HCT116 (cell line): ENCODE results near the gene ONECUT3. TPM values are rescaled to one million over a fixed set of nuclear protein-coding genes. Genes with fewer than 3 reads are reported as not detected.

Experiments used
- ATAC-seq: fragments of 200-7000 bp; cut with Tn5 transposase; 2 replicates; pipeline ENCODE4 v1.9.1; 2020; ENCODE audit warnings: mild to moderate bottlenecking, moderate library complexity
- BruUV-seq: library from RNA; stranded (reverse); fragments of 400-500 nt; replicated peaks from 2 replicates; lab custom pipeline; 2021; lab: Mats Ljungman, UMichigan
- CTCF ChIA-PET: fragments of 300-600 bp; sonication (Branson Sonifier 250); formaldehyde crosslinking; loops from one replicate; lab custom pipeline; 2021; ENCODE audit warnings: antibody characterized with exemption; lab: Charles Lee
- POLR2A ChIA-PET: fragments of 300-600, 350-600 bp; sonication (Branson Sonifier 250); formaldehyde crosslinking; loops from one replicate; lab custom pipeline; 2021; ENCODE audit warnings: antibody characterized with exemption; lab: Charles Lee
- RAD21 ChIA-PET, 2 experiments: fragments of 300-600 bp; sonication (Branson Sonifier 250); formaldehyde crosslinking; loops; one replicate each; lab custom pipeline; 2023; ENCODE audit warnings: low total read pairs in 2 of 2; ENCODE audit not compliant: uncharacterized antibody in 2 of 2, unreplicated experiment in 2 of 2, low non-redundant PET in 1 of 2; lab: Charles Lee
- DNase-seq: peaks from one replicate; pipeline ENCODE4 v3.0.0-alpha.2; 2010; ENCODE audit warnings: low read depth, low spot score
- H2AFZ ChIP-seq: fragments of 200-600 bp; shearing (Covaris generic), sonication (generic); 2 replicates; pipeline ENCODE4 v1.6.1; 2017; ENCODE audit warnings: low read depth, mixed run types, mixed read lengths, antibody characterized with exemption, low read length; ENCODE audit not compliant: poor library complexity, severe bottlenecking
- H3K27ac ChIP-seq: 2 replicates; pipeline ENCODE4 v1.5.1; 2012; ENCODE audit warnings: low read depth, low read length
- H3K27me3 ChIP-seq: fragments of 200-600 bp; sonication (generic); 2 replicates; pipeline ENCODE4 v1.6.1; 2016; ENCODE audit warnings: mixed run types, low read length, mixed read lengths; ENCODE audit not compliant: insufficient read depth
- H3K36me3 ChIP-seq, 2 experiments: fragments of 200-500 bp in 1 of 2; fragments of 200-600 bp in 1 of 2; sonication (Bioruptor generic) in 1 of 2; sonication (generic) in 1 of 2; 2 replicates each; pipeline versions ENCODE4 v1.5.1 to v1.6.1; 2014 to 2016; ENCODE audit warnings: low read length in 2 of 2, inconsistent platforms in 1 of 2, mixed read lengths in 1 of 2, mixed run types in 1 of 2; ENCODE audit not compliant: insufficient read depth in 2 of 2, control insufficient read depth in 1 of 2
- H3K4me1 ChIP-seq, 2 experiments: fragments of 200-600 bp in 1 of 2; sonication (generic) in 1 of 2; 2 replicates each; pipeline versions ENCODE4 v1.5.1 to v1.6.1; 2012 to 2017; ENCODE audit warnings: low read length in 2 of 2, inconsistent platforms in 1 of 2, mild to moderate bottlenecking in 1 of 2, mixed read lengths in 1 of 2, mixed run types in 1 of 2, moderate library complexity in 1 of 2; ENCODE audit not compliant: insufficient read depth in 2 of 2, control insufficient read depth in 1 of 2
- H3K4me2 ChIP-seq: fragments of 200-600 bp; sonication (generic); 2 replicates; pipeline ENCODE4 v1.6.1; 2017; ENCODE audit warnings: mixed run types, low read length, mixed read lengths
- H3K4me3 ChIP-seq, 2 experiments: fragments of 200-600 bp in 1 of 2; sonication (generic) in 1 of 2; replicated peaks in 1 of 2; 2 replicates each; pipeline ENCODE4 v1.5.1; 2011 to 2016; ENCODE audit warnings: low read length in 2 of 2, control low read depth in 1 of 2, low read depth in 1 of 2, mild to moderate bottlenecking in 1 of 2, mixed read lengths in 1 of 2, mixed run types in 1 of 2
- H3K79me2 ChIP-seq: fragments of 200-600 bp; sonication (generic); 2 replicates; pipeline ENCODE4 v1.6.1; 2017; ENCODE audit warnings: mild to moderate bottlenecking, mixed run types, low read length, moderate library complexity, mixed read lengths; ENCODE audit not compliant: insufficient read depth
- H3K9ac ChIP-seq: fragments of 200-600 bp; sonication (generic); 2 replicates; pipeline ENCODE4 v1.6.1; 2016; ENCODE audit warnings: low read length, mixed read lengths
- H3K9me2 ChIP-seq: fragments of 200-600 bp; sonication (generic), shearing (Covaris generic); 2 replicates; pipeline ENCODE4 v1.6.1; 2017; ENCODE audit warnings: mixed run types, mild to moderate bottlenecking, moderate library complexity; ENCODE audit not compliant: insufficient read depth
- H3K9me3 ChIP-seq, 2 experiments: fragments of 200-500 bp in 1 of 2; fragments of 200-600 bp in 1 of 2; sonication (Bioruptor generic) in 1 of 2; sonication (generic) in 1 of 2; 2 replicates each; pipeline ENCODE4 v1.6.1; 2014 to 2017; ENCODE audit warnings: low read length in 2 of 2, mixed read lengths in 2 of 2, inconsistent platforms in 1 of 2, low read depth in 1 of 2, mild to moderate bottlenecking in 1 of 2, mixed run types in 1 of 2, moderate library complexity in 1 of 2; ENCODE audit not compliant: control insufficient read depth in 1 of 2, insufficient read depth in 1 of 2
- H4K20me1 ChIP-seq: fragments of 200-600 bp; sonication (generic), shearing (Covaris generic); 2 replicates; pipeline ENCODE4 v1.6.1; 2017; ENCODE audit warnings: mixed run types, mild to moderate bottlenecking, moderate library complexity; ENCODE audit not compliant: insufficient read depth
- ELF1 ChIP-seq: IDR thresholded peaks from 2 replicates; pipeline ENCODE4 v1.6.1; 2012; ENCODE audit warnings: low read depth, borderline replicate concordance
- POLR2A ChIP-seq: IDR thresholded peaks from 2 replicates; pipeline ENCODE4 v1.7.0; 2011; ENCODE audit warnings: borderline replicate concordance; ENCODE audit not compliant: insufficient read depth, insufficient read length; ENCODE audit errors: extremely low read depth
- POLR2AphosphoS5 ChIP-seq: IDR thresholded peaks from 2 replicates; pipeline ENCODE4 v1.6.1; 2011; ENCODE audit warnings: mild to moderate bottlenecking, low read depth, low read length, moderate library complexity
- SRF ChIP-seq: IDR thresholded peaks from 2 replicates; pipeline ENCODE4 v1.6.1; 2012; ENCODE audit warnings: low read depth
- TCF7L2 ChIP-seq: IDR thresholded peaks from 2 replicates; pipeline ENCODE4 v1.7.0; 2011; ENCODE audit warnings: borderline replicate concordance, inconsistent platforms; ENCODE audit not compliant: insufficient read depth, insufficient read length; ENCODE audit errors: extremely low read depth
- intact Hi-C: fragments of 100-400 bp; cut with micrococcal nuclease; formaldehyde crosslinking; loops from 2 replicates; pipeline ENCODE4 v1.10.0; 2022
- total RNA-seq: library from RNA; stranded (reverse); gene quantifications from one replicate; pipeline ENCODE4 v1.2.1, GENCODE V29; 2021; ENCODE audit not compliant: unreplicated experiment
- TF ChIP-seq, protein P1 (sequence below): IDR thresholded peaks from 2 replicates; pipeline ENCODE4 v1.6.1; 2012

ONECUT3 gene
- total RNA-seq, 1 experiment from 2014 or later = 22.1 TPM

DNA sequence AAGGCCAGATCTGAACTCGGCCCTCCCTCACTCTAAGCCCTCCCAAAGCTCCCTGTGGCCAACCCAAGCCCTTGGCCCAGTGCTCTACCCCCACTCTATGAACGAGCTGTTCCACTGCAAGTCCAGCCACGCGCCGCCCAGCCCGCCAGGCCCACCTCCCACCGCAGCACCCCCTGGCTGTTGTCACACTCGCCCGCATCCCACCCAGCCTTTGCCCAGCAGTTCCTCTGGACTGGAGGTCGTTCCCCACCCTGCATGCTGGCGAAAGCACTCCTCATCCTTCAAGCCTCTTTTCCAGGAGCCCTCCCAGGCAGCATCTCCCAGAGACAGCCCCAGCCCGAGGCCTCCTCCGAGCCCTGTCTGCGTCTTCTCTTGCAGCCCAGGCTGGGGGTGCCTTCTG lies 33.1 kb upstream of the ONECUT3 start:
- no peak overlapping the region for H3K4me2 ChIP-seq
- TF ChIP-seq TCF7L2 (no peak), ELF1 (no peak)
- no peak overlapping the region for H3K4me3 ChIP-seq
- intact Hi-C loops = no loop called here
- no peaks in the 10 kb centered on the region for H3K27me3 ChIP-seq
- no peaks in the 10 kb centered on the region for H4K20me1 ChIP-seq
- no peak overlapping the region for H3K27ac ChIP-seq
- no peaks in the 10 kb centered on the region for H3K79me2 ChIP-seq
- H3K9me3 ChIP-seq = no peaks in the 10 kb centered on the region
- H3K4me1 ChIP-seq = peaks cover 2 to 3% of the 10 kb centered on the region in 2 experiments; a peak in 3 of 4 replicates
- H3K36me3 ChIP-seq = no peaks in the 10 kb centered on the region
- POLR2A ChIA-PET = interaction anchor here (1.1 kb wide), 1 partner anchor 12 kb away, joined by 3 read pairs; no protein-coding TSS in a partner anchor
- CTCF ChIA-PET = no interaction called here
- RAD21 ChIA-PET = no interaction called here
- H3K9me2 ChIP-seq = no peaks in the 10 kb centered on the region
- BruUV-seq = no TSS peak
- peak; percentile 37; the same call in 1 of the 2 replicates for ATAC-seq
- no peak overlapping the region for H2AFZ ChIP-seq
- no peak overlapping the region for H3K9ac ChIP-seq
- no peak for DNase-seq

DNA sequence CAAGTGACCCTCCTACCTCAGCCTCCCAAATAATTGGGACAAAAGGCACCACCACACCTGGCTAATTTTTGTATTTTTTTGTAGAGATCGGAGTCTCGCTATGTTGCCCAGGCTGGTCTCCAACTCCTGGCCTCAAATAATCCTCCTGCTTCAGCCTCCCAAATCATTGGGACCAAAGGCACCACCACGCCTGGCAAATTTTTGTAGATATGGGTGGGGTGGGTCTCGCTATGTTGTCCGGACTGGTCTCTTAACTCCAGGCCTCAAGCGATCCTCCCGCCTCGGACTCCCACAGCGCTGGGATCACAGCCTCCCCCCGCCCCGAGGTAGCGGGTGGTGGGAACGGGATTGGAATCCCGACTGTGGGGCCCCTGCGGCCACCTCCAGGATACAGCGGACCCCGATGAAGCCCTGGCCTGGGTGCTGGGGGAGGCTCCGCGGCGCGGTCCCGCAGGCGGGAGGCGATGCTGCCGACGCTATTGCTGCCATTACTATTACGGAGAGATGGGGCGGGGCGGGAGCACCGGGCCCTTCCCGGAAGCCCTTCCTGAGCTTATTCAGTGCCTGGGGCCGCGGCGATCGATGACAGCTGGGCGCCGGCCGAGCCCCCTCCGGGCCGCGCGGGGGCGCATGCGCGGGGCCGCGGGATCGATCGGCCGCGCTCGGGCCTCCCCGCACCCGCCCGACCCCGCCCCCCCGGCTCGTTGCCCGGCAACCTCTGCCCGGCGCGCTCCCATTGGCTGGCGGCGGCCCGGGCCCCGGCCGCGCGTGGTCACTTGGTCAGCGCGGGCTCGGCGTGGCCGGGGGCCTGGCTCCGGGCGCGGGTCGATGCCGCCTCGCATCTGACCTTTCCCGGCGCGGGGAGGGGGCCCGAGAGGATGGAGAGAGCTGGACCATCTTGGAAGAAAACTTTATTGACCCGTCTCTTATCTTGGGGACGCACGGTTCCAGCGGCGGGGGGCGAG lies 27.9 kb upstream of the ONECUT3 start:
- Histone ChIP-seq H3K4me2 (peak overlapping the region; percentile 84), H3K27ac (peak overlapping the region; percentile 31; the same call in 1 of the 2 replicates), H3K4me1 (peaks cover 8 to 14% of the 10 kb centered on the region in 2 experiments), H3K9me3 (no peaks in the 10 kb centered on the region), H3K36me3 (no peaks in the 10 kb centered on the region), H3K79me2 (no peaks in the 10 kb centered on the region), H3K4me3 (peak overlapping the region; percentile 33 to 53), H4K20me1 (no peaks in the 10 kb centered on the region), H3K27me3 (no peaks in the 10 kb centered on the region), H3K9ac (peak overlapping the region; percentile 58), H2AFZ (peak overlapping the region; percentile 54), H3K9me2 (no peaks in the 10 kb centered on the region)
- ChIA-PET RAD21 (no interaction called here), POLR2A (no interaction called here), CTCF (no interaction called here)
- intact Hi-C loops = no loop called here
- DNase-seq = no peak
- no TSS peak for BruUV-seq
- ATAC-seq = peak; percentile 93
- TF ChIP-seq SRF (no peak), POLR2A (peak; percentile 34), POLR2AphosphoS5 (peak; percentile 28; the same call in 1 of the 2 replicates)
- TF ChIP-seq, protein P1, sequence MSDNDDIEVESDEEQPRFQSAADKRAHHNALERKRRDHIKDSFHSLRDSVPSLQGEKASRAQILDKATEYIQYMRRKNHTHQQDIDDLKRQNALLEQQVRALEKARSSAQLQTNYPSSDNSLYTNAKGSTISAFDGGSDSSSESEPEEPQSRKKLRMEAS = no peak
